ENCODE data around the gene HERC3. TPM values are rescaled to one million over a fixed set of nuclear protein-coding genes. Genes with fewer than 3 reads are reported as not detected.

Gene HERC3
- total and polyA plus RNA-seq, 4 donors, result 5.1 to 22.1 (median 10.0) TPM

DNA sequence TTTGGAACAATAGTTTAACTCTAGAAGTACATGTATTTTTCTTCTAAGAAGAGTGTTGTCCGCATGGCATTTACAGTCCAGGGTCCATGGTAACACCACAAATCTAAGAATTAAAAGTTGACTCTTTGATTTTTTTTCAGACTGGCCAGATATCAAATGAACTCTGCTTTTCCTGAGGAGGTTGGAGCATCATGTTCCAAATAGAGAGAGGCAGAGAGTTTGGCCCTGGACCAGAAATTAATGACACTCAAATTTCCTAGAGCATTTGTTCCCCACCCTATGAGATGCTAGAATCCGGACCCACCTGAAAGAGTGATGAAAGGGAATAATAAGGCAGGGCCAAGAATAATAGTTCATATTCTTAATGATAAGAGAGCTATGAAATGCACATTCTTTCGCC is 152.3 kb downstream of the HERC3 start:
- no peaks in the 10 kb centered on the region for H3K27me3 ChIP-seq (ENCODE audit: control insufficient read depth in 4 of 4, insufficient read depth in 4 of 4, low read length in 3 of 4)
- H3K9me3 ChIP-seq (ENCODE audit: control insufficient read depth in 4 of 4, low read length in 3 of 4), result no peaks in the 10 kb centered on the region
- TF ChIP-seq, protein P1, sequence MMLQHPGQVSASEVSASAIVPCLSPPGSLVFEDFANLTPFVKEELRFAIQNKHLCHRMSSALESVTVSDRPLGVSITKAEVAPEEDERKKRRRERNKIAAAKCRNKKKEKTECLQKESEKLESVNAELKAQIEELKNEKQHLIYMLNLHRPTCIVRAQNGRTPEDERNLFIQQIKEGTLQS (IDR thresholded peaks at IDR 0.05), result no peak
- TF ChIP-seq GABPA (IDR thresholded peaks at IDR 0.05 in 1 of 2, conservative IDR thresholded peaks at IDR 0.05 in 1 of 2) (no peak), RXRA (IDR thresholded peaks at IDR 0.05) (peak in 1 of 2 donors; percentile 4), TAF1 (conservative IDR thresholded peaks at IDR 0.05) (no peak), SP1 (IDR thresholded peaks at IDR 0.05) (no peak), HNF4A (conservative IDR thresholded peaks at IDR 0.05) (peak; percentile 23 to 31), YY1 (IDR thresholded peaks at IDR 0.05) (no peak), RAD21 (IDR thresholded peaks at IDR 0.05) (no peak)
- TF ChIP-seq, protein P2, sequence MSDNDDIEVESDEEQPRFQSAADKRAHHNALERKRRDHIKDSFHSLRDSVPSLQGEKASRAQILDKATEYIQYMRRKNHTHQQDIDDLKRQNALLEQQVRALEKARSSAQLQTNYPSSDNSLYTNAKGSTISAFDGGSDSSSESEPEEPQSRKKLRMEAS (IDR thresholded peaks at IDR 0.05), result no peak
- H3K4me3 ChIP-seq (ENCODE audit: low read depth in 1 of 3, low read length in 3 of 3), result no peak overlapping the region
- peak overlapping the region in 1 of 2 donors; percentile 36 for H3K27ac ChIP-seq (ENCODE audit: low read depth in 1 of 2, low read length in 2 of 2)
- no peak for DNase-seq (ENCODE audit: low spot score)
- H3K4me1 ChIP-seq (ENCODE audit: control insufficient read depth in 4 of 4, insufficient read depth in 4 of 4, low read length in 3 of 4), result peaks cover 6 to 32% (median 23%) of the 10 kb centered on the region in 4 donors
- H3K36me3 ChIP-seq (ENCODE audit: control insufficient read depth in 4 of 4, insufficient read depth in 3 of 4, low read depth in 1 of 4, low read length in 3 of 4), result peaks cover 0 to 15% (median 13%) of the 10 kb centered on the region in 4 donors
- H3K9ac ChIP-seq (ENCODE audit: low read depth in 1 of 2, low read length in 2 of 2), result no peak overlapping the region
- WGBS, result 61% methylated on average over 3 of the region's 3 CpGs

DNA sequence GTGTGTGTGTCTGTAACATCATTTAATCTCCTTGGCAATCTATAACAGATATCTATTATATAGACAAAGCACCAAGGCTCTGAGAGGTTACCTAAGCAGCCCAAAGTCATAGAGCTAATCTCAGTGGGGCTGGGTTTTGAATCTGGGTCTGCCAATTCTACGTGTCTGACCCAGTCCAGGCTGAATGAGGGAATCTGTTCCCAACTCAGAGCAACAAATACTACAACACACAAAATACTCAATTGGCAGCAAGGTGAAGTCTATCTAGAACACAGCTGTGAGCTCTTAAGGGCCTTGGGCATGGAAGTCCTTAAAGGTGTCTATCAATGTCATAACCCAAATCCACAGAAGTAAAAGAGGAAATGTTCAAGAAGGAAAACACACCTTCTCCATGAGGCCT is 152.9 kb downstream of the HERC3 start:
- peak overlapping the region; percentile 29 to 64 for H3K27ac ChIP-seq (ENCODE audit: low read depth in 1 of 2, low read length in 2 of 2)
- H3K9ac ChIP-seq (ENCODE audit: low read depth in 1 of 2, low read length in 2 of 2), result no peak overlapping the region

DNA sequence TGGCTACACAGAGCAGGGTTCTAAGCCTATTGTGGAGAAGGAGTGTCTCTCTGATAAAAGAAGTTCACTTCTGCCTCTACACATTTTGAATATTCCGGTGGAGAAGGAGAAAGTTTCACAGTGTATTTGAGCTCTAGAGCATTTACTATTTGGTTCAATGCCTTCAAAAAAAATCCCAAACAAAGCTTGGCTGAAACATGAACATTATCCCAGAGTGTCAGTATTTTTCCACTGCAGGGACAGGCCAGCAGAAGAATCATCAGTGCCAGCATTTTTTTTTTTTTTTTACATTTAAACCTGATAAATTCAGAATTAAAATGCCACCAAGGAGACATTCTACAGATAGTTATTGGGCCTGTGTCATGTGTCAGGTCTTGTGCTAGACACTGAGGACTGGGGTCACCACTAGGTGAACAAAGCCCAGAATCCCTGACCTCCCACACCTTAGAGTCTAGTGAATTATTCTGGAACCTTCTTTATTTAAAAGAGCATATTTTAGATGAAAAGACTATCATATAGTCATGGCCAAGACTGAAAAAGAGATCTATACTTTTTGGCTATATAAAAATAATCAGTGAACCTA is 153.4 kb downstream of the HERC3 start:
- Histone ChIP-seq H3K27ac (ENCODE audit: low read depth in 1 of 2, low read length in 2 of 2) (peak overlapping the region; percentile 52 to 64), H3K4me1 (ENCODE audit: control insufficient read depth in 4 of 4, insufficient read depth in 4 of 4, low read length in 3 of 4) (peaks cover 6 to 32% (median 23%) of the 10 kb centered on the region in 4 donors), H3K27me3 (ENCODE audit: control insufficient read depth in 4 of 4, insufficient read depth in 4 of 4, low read length in 3 of 4) (no peaks in the 10 kb centered on the region), H3K4me3 (ENCODE audit: low read depth in 1 of 3, low read length in 3 of 3) (no peak overlapping the region), H3K9ac (ENCODE audit: low read depth in 1 of 2, low read length in 2 of 2) (no peak overlapping the region), H3K9me3 (ENCODE audit: control insufficient read depth in 4 of 4, low read length in 3 of 4) (no peaks in the 10 kb centered on the region), H3K36me3 (ENCODE audit: control insufficient read depth in 4 of 4, insufficient read depth in 3 of 4, low read depth in 1 of 4, low read length in 3 of 4) (peaks cover 0 to 20% (median 15%) of the 10 kb centered on the region in 4 donors)
- TF ChIP-seq FOXA2 (IDR thresholded peaks at IDR 0.05), result no peak
- TF ChIP-seq RXRA (IDR thresholded peaks at IDR 0.05), result no peak
- no peak for TF ChIP-seq TAF1 (conservative IDR thresholded peaks at IDR 0.05)
- no peak for TF ChIP-seq HNF4G (IDR thresholded peaks at IDR 0.05)
- TF ChIP-seq, protein P3, sequence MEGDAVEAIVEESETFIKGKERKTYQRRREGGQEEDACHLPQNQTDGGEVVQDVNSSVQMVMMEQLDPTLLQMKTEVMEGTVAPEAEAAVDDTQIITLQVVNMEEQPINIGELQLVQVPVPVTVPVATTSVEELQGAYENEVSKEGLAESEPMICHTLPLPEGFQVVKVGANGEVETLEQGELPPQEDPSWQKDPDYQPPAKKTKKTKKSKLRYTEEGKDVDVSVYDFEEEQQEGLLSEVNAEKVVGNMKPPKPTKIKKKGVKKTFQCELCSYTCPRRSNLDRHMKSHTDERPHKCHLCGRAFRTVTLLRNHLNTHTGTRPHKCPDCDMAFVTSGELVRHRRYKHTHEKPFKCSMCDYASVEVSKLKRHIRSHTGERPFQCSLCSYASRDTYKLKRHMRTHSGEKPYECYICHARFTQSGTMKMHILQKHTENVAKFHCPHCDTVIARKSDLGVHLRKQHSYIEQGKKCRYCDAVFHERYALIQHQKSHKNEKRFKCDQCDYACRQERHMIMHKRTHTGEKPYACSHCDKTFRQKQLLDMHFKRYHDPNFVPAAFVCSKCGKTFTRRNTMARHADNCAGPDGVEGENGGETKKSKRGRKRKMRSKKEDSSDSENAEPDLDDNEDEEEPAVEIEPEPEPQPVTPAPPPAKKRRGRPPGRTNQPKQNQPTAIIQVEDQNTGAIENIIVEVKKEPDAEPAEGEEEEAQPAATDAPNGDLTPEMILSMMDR (IDR thresholded peaks at IDR 0.05; ENCODE audit: low read depth, low read length, missing input control), result no peak
- TF ChIP-seq SP1 (IDR thresholded peaks at IDR 0.05), result peak; percentile 32
- 35% methylated on average over 1 of the region's 1 CpG for WGBS
- no peak for DNase-seq (ENCODE audit: low spot score)

More for the DNA sequence above, 152.9 kb downstream of the HERC3 start:
- no peaks in the 10 kb centered on the region for H3K9me3 ChIP-seq (ENCODE audit: control insufficient read depth in 4 of 4, low read length in 3 of 4)
- 50% methylated on average over 1 of the region's 1 CpG for WGBS
- peaks cover 0 to 18% (median 15%) of the 10 kb centered on the region in 4 donors for H3K36me3 ChIP-seq (ENCODE audit: control insufficient read depth in 4 of 4, insufficient read depth in 3 of 4, low read depth in 1 of 4, low read length in 3 of 4)
- peaks cover 6 to 32% (median 23%) of the 10 kb centered on the region in 4 donors for H3K4me1 ChIP-seq (ENCODE audit: control insufficient read depth in 4 of 4, insufficient read depth in 4 of 4, low read length in 3 of 4)
- H3K4me3 ChIP-seq (ENCODE audit: low read depth in 1 of 3, low read length in 3 of 3), result no peak overlapping the region
- no peak for TF ChIP-seq FOXA2 (IDR thresholded peaks at IDR 0.05)
- no peak for TF ChIP-seq GABPA (IDR thresholded peaks at IDR 0.05 in 1 of 2, conservative IDR thresholded peaks at IDR 0.05 in 1 of 2)
- TF ChIP-seq HNF4A (conservative IDR thresholded peaks at IDR 0.05), result no peak
- TF ChIP-seq, protein P2 (IDR thresholded peaks at IDR 0.05), result no peak
- no peaks in the 10 kb centered on the region for H3K27me3 ChIP-seq (ENCODE audit: control insufficient read depth in 4 of 4, insufficient read depth in 4 of 4, low read length in 3 of 4)
- no peak for DNase-seq (ENCODE audit: low spot score)

Measured in liver (tissue), 9 donors.